ENCODE measurements around the gene CAPZB.

Gene CAPZB

GRCh38 chr1:19447550-19447949, 37.8 kb downstream of the CAPZB start:
- DNase-seq: no peak

GRCh38 chr1:19445417-19446342, 39.7 kb downstream of the CAPZB start:
- no peak for DNase-seq

DNA sequence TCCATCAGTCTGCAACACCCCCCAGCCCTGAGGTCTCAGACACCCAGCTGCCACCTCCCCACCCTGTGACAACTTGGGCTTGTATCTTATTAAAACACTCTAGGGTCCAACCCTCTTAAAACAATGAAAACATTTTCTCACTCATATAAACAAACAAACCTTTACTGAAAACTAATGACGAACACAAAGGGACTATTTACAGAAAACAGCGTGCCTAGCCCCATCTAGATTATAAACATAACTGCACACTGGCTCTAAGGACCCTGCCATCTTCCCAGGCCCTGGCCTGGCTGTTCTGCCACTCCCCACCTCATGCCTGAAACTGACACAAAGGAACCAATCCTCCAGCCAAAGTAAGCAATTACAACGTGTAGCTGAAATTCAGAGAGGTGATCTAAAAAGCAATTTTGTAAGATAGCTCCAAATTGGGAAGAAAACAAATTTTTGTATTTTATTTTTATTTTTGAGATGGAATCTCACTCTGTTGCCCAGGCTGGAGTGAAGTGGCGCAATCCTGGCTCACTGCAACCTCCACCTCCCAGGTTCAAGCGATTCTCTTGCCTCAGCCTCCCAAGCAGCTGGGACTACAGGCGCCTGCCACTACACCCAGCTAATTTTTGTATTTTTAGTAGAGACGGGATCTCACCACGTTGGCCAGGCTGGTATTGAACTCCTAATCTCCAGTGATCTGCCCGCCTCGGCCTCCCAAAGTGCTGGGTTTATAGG, 40.9 kb downstream of the CAPZB start:
- no peak for DNase-seq

DNA sequence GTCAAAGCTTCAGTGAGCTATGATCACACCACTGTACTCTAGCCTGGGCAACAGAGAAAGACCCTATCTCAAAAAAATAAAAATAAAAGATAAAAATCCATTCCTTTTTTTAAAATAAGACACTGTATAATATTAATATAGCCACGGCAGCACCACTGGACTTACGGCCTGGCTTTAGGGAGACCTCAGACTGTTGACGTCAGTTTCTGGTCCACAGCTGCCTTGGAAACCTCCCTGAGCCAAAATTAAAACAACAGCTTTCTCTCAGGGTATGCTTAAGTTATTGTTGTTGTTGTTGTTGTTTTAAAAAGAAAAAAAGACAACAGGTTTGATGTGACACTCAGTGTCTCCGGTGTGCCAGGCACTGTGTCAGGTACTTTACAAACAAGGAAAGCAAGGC, 42.0 kb downstream of the CAPZB start:
- DNase-seq: no peak

GRCh38 chr1:19442154-19443096, 42.9 kb downstream of the CAPZB start:
- no peak for DNase-seq

GRCh38 chr1:19441048-19441780, 44.1 kb downstream of the CAPZB start:
- no peak for DNase-seq

DNA sequence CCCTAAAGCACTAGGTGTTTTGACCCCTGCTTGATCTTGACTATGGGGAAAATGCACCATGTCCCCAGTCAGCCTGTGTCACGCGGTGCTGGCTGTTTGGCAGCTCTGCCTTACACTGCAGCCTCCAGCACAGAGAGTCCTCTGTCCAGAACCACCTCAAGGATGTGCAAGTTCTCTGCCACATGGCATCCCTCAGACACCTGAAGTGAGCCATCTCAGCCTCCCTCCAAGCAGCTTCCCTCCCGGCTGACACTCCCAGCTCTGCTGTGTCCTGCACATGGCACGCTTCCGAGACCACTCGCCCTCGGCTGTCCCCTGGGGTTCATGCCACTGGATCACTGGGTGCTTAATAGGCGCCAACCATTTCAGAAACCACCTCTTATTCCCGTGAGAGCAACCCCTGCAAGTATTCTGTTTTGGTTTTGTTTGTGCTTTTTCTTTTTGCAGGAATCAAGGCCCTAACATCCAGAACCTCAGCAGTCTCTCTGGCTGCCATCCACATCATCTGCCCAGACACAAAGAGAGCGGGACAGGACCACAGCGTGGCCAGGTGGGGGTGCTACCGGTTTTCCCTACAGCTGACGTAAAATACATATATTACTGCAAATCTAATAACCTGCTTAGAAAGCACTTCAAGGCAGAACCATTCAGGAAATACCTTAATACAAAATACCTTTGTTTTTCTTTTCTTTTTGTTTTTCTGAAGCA, 45.7 kb downstream of the CAPZB start:
- DNase-seq: no peak

DNA sequence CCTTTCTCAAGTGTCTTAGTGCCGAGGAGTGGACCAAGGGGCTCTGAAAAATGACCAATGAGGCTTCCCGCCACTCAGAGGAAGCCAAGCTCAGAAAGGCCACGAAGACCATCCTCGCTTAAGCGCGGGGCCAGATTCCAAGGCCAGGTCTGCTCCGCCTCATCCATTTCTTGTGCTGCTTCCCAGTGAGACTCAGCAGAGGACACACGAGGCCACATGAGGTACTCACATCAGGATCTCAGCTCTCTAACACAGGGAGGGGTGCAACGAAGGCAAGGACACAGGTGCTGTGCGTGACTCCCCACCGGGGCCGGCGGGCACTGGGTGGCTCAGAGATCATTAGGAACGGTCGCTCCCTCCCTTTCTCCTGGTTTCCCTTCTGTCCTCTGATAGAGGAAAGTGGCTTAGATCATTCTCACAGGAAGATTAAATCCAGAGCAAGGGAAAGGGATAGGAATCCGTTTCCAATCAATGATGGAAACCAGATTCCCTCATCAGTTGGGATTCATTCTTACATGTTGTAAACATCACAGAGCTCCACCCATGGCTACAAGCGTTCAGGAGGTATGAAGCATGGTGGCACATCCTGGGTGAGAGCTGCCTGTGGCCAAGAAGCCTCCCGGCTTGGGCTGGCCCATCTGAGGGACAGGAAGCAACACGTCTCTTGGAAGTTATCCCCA, 46.7 kb downstream of the CAPZB start:
- DNase-seq: no peak

- DNase-seq: no peak
These were observed 47.4 kb downstream of the CAPZB start for GRCh38 chr1:19437891-19438294.

GRCh38 chr1:19436716-19437476, 48.4 kb downstream of the CAPZB start:
- peak; percentile 86 for DNase-seq

DNA sequence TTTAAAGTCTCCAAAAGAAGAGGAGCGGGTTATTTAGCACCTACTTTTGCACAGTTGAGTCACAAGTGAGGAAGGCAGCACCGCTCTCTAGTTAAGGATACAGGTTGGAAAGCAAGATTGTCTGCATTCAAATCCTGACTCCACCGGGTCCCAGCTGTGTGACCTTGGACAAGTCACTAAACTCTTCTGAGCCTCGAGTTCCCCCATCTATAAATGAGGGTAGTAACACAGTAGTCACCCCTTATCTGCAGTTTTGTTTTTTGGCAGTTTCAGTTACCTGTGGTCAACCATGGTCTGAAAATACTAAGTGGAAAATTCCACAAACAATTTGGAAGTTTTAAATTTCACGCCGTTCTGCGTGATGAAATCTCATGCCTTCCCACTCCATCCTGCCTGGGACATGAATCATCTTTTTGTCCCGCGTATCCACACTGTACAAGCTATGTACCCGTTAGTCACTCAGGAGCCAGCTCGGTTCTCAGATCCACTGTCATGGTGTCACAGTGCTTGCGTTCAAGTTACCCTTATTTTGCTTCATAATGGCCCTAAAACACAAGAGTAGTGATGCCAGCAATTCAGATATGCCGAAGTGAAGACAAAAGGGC, 49.4 kb downstream of the CAPZB start:
- no peak for DNase-seq

GRCh38 chr1:19435181-19435580, 50.2 kb downstream of the CAPZB start:
- DNase-seq: no peak

- DNase-seq: no peak
These were observed 51.7 kb downstream of the CAPZB start for GRCh38 chr1:19433719-19433998.

GRCh38 chr1:19432943-19433718, 52.2 kb downstream of the CAPZB start:
- no peak for DNase-seq

DNA sequence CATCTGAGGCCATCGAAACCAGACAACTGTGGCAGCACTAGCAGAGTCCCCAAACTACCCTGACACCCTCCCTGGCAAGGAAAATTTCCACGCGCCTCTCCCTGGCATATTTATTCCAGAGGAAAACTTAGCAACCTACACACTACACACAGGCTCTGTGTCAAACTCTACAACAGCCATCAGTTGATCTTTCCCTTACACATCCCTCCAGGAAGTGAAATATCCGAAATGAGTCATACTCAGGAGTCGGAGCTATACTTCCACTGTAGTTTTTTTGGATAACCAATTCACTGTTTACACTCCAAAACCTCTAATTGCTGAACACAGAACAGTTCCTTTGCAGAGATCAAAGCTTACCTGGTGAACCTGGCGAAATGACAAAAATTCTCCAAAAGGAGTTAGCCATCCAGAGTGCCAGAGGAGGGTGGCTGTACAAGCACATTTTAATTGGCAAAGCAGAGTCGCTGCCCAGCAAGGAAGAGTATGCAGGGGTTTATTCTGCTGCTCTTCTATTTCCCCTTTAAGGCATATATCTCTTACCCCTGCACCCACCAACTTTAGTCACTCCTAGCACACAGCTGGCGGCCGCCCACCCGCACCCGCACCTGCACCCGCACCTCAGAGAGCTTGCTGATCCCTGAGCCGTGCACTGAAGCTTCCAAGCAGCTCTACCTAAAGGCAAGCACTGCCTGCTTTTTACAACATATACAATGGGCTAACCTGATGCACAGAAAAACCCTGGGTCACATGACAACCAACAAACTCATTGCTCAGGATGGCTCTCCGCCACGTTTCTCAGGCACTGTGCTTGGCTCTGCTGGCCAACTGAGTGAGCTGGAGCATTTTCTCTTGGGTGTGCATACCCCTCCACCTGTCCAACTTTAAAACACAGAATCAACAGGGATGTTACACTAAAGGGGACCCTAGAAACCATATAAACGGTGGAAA, 54.9 kb downstream of the CAPZB start:
- DNase-seq: no peak

DNA sequence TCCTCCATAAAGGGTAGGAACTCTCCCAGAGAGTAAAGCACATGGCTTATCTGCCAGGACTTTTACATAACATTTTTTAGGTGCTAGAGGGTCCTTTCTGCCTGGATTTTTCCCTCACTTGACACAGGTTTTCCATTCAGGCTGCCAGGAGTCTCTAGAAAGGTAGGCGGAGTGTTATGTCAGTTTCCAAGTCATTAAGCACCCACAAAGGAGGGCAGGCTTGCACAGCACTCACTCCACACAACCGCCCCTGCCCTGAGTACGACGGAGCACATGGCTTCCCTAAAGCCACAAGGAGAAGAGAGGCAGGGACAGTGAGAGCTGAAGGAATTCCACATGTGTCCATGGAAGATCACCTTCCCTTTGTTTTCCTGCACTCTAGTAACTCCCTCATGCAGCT, 55.7 kb downstream of the CAPZB start:
- no peak for DNase-seq

GRCh38 chr1:19427087-19427781, 58.1 kb downstream of the CAPZB start:
- DNase-seq: no peak
